ENCODE data around the gene RNF38.

- TF ChIP-seq CTCF (IDR thresholded peaks at IDR 0.05) (no peak), POLR2AphosphoS5 (IDR thresholded peaks at IDR 0.05; ENCODE audit: insufficient read depth in 1 of 2, low read depth in 1 of 2) (no peak)
These were observed 7.6 kb downstream of the RNF38 start for GRCh38 chr9:36392489-36392888.

Measured in vagina (tissue), 2 donors.